ES-I3 (cell line): ENCODE results near the gene YRDC.

Source experiments
- H3K36me3 ChIP-seq: 2 replicates; pipeline ENCODE4 v1.6.1; 2013; ENCODE audit warnings: mild to moderate bottlenecking, low read length, control low read depth, moderate library complexity; ENCODE audit not compliant: insufficient read depth
- H3K4me1 ChIP-seq: 2 replicates; pipeline ENCODE4 v1.6.1; 2013; ENCODE audit warnings: mild to moderate bottlenecking, control low read depth, low read length; ENCODE audit not compliant: insufficient read depth
- H3K9ac ChIP-seq: 2 replicates; pipeline ENCODE4 v1.6.1; 2013; ENCODE audit warnings: low read depth, mild to moderate bottlenecking, low read length, moderate library complexity
- H3K9me3 ChIP-seq: 2 replicates; pipeline ENCODE4 v1.6.1; 2013; ENCODE audit warnings: mild to moderate bottlenecking, low read length, moderate library complexity; ENCODE audit not compliant: control insufficient read depth, insufficient read depth

The YRDC gene

GRCh38 chr1:37767488-37767887 is 40.5 kb downstream of the YRDC start:
- Histone ChIP-seq H3K36me3 (no peaks in the 10 kb centered on the region), H3K4me1 (peaks cover 5% of the 10 kb centered on the region; the same call in 1 of the 2 replicates), H3K9me3 (no peaks in the 10 kb centered on the region), H3K9ac (no peak overlapping the region)

- H3K9ac ChIP-seq, result no peak overlapping the region
- peaks cover 5% of the 10 kb centered on the region; the same call in 1 of the 2 replicates for H3K4me1 ChIP-seq
- H3K9me3 ChIP-seq, result no peaks in the 10 kb centered on the region
- no peaks in the 10 kb centered on the region for H3K36me3 ChIP-seq
Measured at GRCh38 chr1:37765916-37766664, 41.9 kb downstream of the YRDC start.

- no peak within 1 kb of the TSS; the same call in 1 of the 2 replicates for H3K9ac ChIP-seq
- no peaks in the 10 kb centered on the region for H3K36me3 ChIP-seq
- no peaks in the 10 kb centered on the region for H3K9me3 ChIP-seq
- H3K4me1 ChIP-seq, result peaks cover 5% of the 10 kb centered on the region; the same call in 1 of the 2 replicates
Measured at GRCh38 chr1:37764888-37765441, 43.0 kb downstream of the YRDC start, which contains the start of gene EPHA10. Gene EPHA10, minus strand, starts transcription at chr1:37765120. Its CDS starts 54 bp downstream, at chr1:37765066.

- no peak overlapping the region for H3K9ac ChIP-seq
- peaks cover 5% of the 10 kb centered on the region; the same call in 1 of the 2 replicates for H3K4me1 ChIP-seq
- no peaks in the 10 kb centered on the region for H3K9me3 ChIP-seq
- no peaks in the 10 kb centered on the region for H3K36me3 ChIP-seq
Measured at GRCh38 chr1:37764414-37764825, 43.6 kb downstream of the YRDC start.

- H3K36me3 ChIP-seq, result no peaks in the 10 kb centered on the region
- peaks cover 5% of the 10 kb centered on the region; the same call in 1 of the 2 replicates for H3K4me1 ChIP-seq
- H3K9ac ChIP-seq, result no peak overlapping the region
- H3K9me3 ChIP-seq, result no peaks in the 10 kb centered on the region
Measured at GRCh38 chr1:37763791-37764413, 44.1 kb downstream of the YRDC start.

GRCh38 chr1:37762516-37762915 is 45.5 kb downstream of the YRDC start:
- Histone ChIP-seq H3K9me3 (no peaks in the 10 kb centered on the region), H3K4me1 (peaks cover 5% of the 10 kb centered on the region; the same call in 1 of the 2 replicates), H3K9ac (no peak overlapping the region), H3K36me3 (no peaks in the 10 kb centered on the region)

GRCh38 chr1:37761416-37762095 is 46.5 kb downstream of the YRDC start:
- no peaks in the 10 kb centered on the region for H3K9me3 ChIP-seq
- no peak overlapping the region for H3K9ac ChIP-seq
- peaks cover 4% of the 10 kb centered on the region; the same call in 1 of the 2 replicates for H3K4me1 ChIP-seq
- H3K36me3 ChIP-seq, result no peaks in the 10 kb centered on the region

GRCh38 chr1:37759451-37759850 is 48.6 kb downstream of the YRDC start:
- Histone ChIP-seq H3K4me1 (no peaks in the 10 kb centered on the region), H3K9me3 (no peaks in the 10 kb centered on the region), H3K36me3 (no peaks in the 10 kb centered on the region)

GRCh38 chr1:37755951-37756560 is 52.0 kb downstream of the YRDC start:
- H3K9me3 ChIP-seq, result no peaks in the 10 kb centered on the region
- no peak overlapping the region for H3K9ac ChIP-seq
- H3K36me3 ChIP-seq, result no peaks in the 10 kb centered on the region
- H3K4me1 ChIP-seq, result no peaks in the 10 kb centered on the region

More at GRCh38 chr1:37759451-37759850, 48.6 kb downstream of the YRDC start:
- H3K9ac ChIP-seq, result no peak overlapping the region

GRCh38 chr1:37755290-37755689 is 52.7 kb downstream of the YRDC start:
- no peaks in the 10 kb centered on the region for H3K36me3 ChIP-seq

GRCh38 chr1:37753473-37754321 is 54.3 kb downstream of the YRDC start:
- H3K36me3 ChIP-seq, result no peaks in the 10 kb centered on the region
- H3K9me3 ChIP-seq, result no peaks in the 10 kb centered on the region
- peak overlapping the region; percentile 1; the same call in 1 of the 2 replicates for H3K9ac ChIP-seq
- no peaks in the 10 kb centered on the region for H3K4me1 ChIP-seq

More at GRCh38 chr1:37755290-37755689, 52.7 kb downstream of the YRDC start:
- Histone ChIP-seq H3K9ac (no peak overlapping the region), H3K4me1 (no peaks in the 10 kb centered on the region), H3K9me3 (no peaks in the 10 kb centered on the region)
